NCI-H510A (cell line): ENCODE results near the gene MAP4K4.

Experiments
- DNase-seq: peaks from one replicate; lab custom pipeline; 2025; lab: John Stamatoyannopoulos, UW

Gene MAP4K4

DNA sequence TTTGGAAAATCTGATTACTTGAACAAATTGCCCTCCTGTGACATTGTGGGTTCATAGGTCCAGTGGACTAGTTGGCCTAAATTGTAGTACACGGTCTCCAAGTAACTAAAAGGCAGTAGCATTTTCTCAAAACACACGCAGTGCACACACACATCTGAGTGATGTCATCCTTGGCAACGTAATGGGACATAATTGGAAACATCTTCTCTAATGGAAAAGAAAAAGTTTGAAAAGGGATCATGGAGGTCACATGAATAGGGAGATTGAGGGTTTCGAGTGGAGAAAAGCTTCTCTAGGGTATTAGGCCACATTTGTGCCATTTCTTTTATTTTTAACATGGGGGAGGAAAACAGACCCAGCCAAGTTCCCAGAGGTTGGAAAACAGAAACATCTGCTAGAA, 93.3 kb downstream of the MAP4K4 start:
- DNase-seq: no peak

DNA sequence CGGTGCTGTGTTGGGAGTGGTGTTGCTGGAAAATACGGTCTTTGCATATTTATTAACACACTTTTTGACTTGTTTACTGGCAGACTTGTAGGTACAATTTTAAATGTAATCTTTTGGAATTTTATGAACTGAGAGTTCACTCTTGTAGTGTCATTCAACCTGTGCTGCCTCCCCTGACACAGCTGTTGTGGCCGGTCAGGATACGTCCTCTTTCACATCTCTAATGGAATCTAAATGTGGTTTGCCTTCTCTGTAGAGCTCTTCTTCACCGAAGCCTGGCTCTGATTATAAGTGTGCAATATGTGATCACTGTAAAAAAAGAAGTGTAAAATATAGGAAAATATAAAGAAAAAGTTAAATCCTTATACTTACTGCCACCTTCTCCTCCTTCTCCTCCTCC, 94.7 kb downstream of the MAP4K4 start:
- no peak for DNase-seq

DNA sequence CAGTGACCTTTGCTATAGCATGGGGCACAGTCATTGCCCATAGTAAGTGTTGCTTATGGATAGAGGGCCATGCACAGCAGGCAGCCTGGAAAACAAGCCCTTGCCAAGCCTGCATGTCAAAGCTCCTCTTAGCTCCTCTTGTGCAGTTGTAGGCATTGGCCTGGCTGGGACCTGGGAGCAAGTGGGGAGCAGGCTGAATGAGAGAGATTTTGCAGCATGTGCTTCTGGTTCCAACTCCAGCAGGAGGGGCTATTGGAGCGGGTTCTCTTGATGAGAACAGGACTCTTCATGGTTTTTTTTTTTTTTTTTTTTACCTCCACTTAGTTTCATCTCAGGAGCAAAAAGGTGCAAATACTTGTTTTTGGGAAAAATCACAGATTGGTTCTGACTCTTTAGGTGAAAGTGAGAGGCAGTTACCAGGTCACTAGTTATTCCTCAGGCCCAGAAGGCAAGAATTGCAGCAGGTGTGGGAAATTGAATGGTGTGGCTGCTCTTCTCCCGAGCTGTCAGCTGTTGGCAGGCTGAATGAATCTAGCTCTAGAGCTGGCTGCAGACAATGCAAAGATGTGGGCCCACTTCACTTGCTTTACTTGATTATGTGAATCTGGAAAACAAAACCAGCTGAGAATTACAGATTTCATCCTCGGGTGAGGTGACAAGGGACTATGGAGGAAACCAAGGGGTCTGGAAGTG, 95.9 kb downstream of the MAP4K4 start:
- no peak for DNase-seq

DNA sequence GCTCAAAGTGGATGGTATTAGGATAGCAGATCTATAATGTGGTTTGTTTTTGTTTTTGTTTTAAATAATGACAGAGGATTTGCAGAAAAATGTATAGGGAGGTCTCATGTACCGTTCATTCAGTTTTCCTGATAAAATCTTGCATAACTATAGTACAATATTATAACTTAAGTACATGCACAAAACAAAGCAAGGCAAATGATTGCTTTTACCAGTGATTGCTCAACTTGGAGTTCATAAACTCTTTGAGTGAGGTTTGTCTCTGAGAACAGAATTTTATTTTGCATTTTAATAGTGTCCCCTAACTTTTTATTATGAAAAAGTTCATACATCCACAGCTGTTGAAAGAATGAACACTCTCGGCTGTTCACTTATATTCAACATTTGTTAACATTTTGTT, 96.6 kb downstream of the MAP4K4 start:
- DNase-seq: no peak

DNA sequence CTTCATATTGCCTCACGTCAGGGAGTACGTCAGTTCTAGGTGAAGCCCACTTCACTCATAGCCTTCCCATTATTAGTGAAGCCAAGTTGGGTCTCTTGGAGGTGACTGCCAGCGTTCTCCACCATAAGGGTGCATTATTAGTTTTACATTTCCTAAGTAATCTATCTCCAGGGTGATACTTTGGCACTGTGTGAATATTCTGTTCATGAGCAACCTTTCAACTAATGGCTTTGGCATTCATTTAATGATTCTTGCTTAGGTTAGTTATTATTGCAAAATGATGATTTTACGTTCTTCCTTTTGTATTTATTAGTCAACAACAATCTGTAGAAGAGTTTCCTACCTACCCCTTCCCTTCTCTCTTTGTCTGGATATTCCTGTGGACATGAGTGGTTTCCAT, 97.5 kb downstream of the MAP4K4 start:
- DNase-seq: no peak

DNA sequence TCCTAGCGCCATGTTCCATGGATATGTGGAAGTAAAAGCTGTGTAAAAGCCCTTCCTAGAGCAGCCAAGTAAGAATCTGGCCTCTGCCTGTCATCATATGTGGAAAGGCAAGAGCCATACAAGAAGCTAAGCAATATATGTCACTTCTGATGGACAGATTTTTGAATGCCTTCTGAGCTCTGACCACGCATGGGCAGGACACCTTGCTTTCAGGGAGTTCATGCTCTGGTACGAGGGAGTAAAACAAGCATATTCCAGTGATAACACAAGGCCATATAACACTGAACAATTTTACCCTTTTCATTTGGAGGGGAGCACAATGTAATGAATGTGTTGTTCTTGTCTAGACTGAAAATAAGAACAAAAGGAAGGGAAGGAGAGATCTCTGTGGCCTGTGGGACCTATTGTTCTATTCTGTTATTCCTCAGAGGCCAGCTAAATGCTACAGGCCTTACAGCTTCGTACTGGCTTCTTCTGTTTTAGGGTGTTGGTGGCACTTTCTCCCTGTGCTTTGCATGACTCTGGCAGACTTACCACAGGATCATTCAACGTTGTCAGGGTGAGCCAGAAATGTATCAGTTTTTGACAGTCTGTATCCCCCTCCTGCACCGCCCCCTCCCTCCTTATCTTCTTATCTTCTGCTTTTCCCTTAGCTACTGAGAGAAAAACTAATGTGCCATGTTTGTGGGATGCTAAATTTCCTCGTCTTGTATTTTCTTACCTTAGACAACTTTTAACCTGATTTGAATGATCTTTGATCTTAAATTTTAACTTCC, 99.5 kb downstream of the MAP4K4 start:
- DNase-seq: no peak

DNA sequence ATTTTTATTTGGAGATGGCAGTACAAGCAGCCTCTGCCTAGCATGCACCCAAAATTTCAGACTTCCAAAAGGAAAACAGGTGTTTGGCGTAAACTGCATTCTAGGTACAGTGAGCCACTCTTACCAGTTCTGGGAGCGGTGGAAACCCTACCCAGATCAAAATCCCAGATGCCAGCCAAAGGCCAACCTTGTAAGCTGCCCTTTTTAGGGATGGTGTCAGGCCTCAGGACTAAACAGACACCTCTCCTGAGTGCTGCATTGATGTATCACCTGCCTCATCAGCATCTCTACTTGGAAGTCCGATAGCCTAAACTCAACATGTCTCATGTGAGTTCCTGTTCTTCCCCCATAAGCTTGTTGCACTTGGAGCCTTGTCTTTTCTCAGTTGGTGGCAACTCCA, 104.0 kb downstream of the MAP4K4 start:
- no peak for DNase-seq

DNA sequence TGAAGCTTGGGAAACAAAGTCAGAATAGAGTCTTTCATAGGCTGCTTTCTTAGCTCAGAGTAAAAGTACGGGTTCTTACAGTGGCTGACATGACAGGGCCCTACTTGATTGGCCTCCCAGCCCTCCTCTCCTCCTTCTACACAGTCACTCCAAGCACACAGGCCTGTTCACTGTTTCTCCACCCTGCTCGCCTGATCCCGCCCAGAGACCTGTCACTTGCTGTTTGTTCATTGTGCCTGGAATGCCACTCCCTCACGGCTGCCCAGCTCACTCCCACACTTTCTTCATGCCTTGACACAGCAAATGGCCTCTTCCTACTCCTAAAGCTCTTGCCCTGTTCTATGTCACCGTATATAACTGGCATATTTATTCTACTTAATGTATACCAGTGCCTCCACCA, 104.8 kb downstream of the MAP4K4 start:
- no peak for DNase-seq

DNA sequence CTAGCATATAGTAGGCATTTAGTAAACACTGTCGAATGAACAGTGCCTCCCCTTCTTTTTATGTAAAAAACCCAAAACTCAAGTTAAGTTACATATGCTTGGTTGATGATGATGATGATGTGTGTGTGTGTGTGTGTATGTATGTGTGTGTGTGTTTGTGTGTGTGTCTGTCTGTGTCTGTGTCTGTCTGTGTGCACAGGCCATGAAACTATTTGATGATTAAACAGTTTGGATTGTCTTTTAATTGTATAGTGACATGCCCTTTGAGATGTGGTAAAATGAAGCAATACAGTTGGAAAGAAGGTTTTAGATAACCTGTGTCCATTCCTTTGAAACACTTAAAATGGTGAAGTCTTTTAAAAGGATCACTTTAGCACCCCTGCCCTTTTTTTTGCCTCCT, 105.6 kb downstream of the MAP4K4 start:
- no peak for DNase-seq

DNA sequence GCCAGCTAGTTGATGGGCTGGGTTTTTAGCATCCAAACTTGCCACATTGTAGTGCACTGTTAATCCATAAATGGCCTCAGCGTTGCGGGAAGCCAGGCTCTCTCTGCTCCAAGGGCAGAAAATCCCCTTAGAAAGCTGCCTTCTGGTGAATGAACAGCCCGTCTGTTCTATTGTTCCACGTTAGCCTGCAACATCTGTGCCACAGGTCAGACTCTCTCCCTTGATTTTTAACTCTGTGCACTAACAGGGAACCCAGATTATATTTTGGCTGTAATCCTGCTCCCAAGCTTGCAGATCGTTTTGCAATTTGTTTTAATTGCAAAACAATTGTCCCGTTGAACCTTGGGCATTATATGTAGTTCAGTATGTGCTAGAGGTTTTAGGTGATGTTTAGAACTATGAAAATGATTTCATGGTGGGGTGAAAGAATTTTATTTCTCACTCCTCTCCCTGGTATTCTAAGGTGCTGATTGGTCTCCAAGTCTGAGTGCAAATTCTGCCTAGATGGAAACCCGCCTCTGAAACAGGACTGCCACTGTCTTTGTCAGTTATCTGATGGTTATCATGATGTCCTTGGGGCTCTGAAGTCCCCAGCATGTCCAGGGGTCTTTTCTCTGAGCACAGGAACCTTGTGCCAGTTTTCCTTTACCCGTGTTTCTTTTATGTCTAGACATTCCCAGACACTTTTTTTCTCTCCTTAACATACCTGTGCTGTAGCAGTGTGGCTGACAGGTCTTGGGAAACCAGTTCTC, 106.6 kb downstream of the MAP4K4 start:
- DNase-seq: no peak

DNA sequence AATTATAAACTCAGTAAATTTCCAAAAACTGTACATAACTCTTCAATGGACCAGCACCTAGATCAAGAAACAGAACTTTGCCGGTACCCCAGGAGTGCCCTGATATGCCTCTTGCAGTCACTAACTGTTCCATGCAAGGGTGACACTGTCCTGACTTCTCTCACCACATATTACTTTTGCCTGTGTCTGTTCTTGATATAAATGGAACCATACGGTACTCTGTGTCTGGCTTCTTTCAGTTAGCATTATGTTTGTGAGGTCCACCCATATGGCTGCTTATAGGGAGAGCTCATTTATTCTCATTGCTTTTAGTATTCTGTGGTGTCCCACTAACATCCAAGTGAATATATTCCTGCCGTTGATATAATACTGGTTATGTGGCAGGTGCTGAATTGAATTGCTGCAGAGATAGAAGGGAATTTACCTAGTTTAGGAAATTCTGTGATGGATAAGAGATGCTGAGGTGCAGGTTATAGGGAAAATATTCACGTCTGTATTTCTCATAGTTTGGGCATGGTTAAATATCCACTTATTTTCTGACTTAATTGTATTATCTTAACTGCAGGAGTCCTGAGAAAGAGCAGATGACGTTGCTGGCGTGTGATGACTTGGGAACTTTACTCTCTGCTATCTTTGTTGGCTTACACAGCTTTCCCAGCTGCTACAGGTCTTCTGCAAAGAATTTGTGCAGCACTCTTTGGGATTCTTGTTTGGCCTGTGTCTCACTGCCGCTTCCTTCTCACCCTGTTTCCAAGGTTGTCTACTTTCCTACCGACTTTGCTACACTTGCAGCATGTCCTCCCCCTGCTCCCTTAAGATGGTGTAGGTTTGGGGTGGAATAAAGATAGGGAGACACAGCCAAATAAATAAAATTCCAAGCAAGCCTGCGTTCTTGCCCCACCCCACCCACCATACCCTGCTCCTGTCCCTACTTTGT, 107.9 kb downstream of the MAP4K4 start:
- DNase-seq: no peak

DNA sequence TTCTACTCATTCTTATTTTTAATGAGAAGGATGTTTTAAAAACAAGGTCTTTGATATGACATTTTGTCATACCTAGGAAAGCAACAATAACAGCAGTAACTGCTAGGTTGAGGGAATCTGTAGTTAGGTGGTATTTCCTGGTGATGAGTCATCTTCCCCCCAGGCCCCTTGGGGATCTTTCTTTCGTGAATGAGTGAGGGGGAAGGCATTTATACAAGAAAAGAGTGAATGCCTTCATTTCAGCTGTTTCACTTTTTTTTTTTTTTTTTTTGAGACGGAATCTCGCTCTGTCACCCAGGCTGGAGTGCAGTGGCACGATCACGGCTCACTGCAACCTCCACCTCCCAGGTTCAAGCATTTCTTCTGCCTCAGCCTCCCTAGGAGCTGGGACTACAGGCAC, 108.6 kb downstream of the MAP4K4 start:
- no peak for DNase-seq

DNA sequence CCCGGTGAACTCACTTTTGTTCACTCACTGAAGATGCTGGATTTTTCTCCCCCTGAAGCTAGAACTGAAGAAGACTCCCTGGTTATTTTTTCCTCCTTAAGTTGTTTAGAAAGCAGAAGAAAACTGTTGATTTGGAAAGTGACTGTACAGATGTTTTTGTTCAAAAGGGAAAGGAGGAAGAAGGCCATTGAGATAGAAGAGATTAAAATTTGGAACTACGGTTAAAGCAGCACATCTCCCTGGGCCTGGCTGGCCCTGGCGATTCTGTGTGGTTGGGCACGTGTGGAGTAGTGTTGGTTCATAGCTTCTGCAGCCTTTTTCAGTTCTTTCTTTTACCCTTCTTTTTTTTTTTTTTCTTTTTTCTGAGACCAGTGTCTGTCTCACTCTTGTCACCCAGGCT, 109.2 kb downstream of the MAP4K4 start:
- no peak for DNase-seq

DNA sequence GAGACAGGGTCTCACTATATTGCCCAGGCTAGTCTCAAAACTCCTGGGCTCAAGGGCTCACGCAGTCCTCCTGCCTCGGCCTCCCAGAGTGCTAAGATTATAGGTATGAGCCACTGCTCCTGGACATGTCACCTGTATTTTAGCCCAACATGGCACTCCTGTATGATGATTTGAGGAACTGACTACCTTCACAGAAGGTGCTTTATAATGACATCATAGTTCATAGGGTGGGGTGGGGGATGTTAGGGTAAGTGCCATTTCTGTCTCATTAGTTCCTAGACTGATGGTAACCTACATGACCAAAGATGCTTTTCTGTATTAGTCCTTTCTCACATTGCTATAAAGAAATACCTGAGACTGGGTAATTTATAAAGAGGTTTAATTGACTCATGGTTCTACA, 109.7 kb downstream of the MAP4K4 start:
- DNase-seq: no peak

DNA sequence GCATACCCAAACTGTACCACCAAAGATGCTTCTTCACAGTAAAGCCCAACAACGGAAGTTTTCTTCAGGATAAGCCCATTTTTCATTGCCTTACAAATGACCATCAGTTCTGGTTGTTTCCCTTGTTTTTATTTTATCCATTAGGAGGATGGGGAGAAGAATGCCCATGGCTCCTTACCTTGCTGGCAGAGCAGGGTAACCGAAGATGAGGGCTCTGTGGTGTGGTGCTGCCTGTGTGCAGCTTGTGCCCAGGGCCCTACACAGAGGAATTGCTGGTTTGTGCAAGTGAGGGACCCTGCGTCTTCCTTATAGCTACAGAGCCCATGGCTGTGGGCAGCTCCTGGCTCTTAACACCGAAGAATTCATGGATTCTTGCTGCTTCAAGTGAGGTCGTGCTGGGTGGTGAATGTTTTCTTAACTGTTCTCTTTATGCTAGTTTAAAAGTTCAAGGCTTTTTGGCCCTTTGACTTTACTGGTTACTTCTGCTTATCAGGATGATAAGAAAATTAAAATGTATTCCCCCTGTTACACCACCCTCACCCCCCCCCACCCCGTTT, 110.6 kb downstream of the MAP4K4 start:
- no peak for DNase-seq

DNA sequence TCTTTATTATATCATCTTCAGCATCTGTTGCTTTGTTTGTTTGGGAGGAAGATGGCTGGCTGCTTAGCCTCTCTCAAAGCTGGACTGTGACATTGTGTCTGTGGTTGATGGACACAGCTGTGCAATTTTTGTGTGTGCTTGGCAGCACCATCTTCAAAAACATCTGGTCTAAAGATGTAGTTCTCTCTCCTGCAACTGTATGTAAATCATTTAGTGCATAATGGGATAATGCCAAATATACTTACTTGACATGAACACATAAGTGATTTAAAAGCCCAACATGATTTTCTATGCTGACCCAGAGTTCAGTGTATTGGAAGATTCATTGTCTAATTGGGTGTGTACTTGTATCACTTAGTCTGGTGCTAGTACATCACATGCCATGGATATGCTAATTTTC, 112.2 kb downstream of the MAP4K4 start:
- no peak for DNase-seq

DNA sequence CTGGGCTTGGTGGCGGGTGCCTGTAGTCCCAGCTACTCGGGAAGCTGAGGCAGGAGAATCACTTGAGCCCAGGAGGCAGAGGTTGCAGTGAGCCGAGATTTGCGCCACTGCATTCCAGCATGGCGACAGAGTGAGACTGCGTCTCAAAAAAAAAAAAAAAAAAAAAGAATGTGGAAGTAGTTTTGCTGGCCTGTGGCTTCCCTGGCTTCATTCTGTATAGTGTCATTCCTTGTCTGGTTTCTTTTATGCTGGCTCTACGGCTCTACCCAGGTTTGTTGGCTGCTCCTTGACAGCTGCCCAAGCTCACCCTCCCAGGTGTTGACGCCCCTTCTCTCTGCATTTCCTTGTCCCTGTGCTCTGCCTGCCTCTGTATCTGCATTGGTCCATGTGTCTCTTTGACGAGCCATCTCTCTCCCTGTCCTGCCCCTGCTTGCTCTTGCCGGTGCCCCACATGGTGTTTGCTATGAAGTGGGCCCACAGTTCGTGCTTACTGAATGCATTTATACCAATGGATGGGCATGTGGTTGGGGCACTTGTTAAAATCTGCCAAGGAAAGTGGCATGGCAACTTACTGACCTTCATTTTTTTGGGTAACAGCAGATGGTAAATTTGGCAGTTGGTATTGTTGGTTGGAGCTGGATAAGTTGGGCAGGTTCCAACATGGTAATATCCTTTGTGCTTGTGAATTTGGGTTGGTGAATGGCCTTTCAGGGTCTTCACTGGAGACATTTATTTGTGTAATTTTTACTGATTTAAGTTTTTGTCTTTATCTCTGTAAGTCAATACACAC, 113.9 kb downstream of the MAP4K4 start:
- no peak for DNase-seq

DNA sequence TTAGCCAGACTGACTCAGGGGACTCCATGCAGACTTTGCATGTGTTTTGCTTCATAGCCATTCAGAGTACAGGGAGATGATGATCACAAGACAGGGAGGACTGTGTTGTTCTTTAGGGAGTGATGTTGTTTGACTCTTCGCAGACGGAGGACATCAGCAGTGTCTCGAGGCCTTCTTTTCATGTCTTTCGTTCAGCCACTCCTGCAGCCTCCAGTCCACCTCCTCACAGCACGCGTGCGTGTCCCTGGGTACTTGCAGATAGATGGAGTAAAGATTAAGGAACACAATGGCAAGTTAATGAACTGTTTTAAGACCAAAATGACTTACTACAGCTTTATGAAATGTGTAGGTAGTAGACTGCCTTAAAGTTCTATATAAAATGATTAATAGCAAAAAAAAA, 114.7 kb downstream of the MAP4K4 start:
- no peak for DNase-seq

DNA sequence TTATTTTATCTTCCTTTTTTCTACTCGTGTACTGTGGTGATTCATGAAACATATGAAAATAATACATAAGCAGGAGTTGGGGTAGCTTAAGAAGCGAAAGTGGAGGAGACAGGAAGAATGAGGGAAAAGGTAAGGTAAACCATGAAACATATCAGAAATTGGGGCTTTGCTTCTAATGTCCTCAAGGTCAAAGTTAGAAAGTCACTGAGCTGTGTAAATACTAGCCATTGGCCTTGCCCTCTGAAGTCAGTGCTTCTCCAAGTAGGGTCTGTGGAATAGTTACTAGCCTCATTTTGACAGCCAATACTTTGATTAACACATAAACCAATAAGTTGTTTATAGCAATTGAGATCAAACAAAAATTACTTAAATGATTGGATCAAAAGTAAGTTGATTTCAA, 117.2 kb downstream of the MAP4K4 start:
- DNase-seq: no peak

DNA sequence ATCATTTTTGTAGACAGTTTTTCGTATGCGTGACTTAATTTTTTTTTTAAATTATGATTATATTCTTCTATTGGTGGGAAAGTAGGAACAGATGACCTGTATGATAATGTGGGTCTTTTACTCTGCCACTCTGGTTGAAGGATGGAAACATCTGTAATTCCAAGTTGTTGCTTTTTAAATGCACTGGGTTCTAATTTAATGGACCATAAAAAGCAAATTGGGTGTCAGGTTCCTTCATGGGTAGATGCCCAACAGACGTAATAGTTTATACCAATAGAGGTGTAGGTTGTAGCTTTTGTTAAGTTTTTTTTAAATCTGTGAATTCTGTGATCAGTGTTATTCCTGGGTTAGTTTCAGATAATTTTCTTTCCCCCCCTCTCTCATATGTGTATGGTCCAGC, 117.6 kb downstream of the MAP4K4 start:
- no peak for DNase-seq
